ENCODE results near the gene BNC2. TPM values are rescaled to one million over a fixed set of nuclear protein-coding genes. Genes with fewer than 3 reads are reported as not detected.

BNC2 gene
- total RNA-seq, 1 experiment from 2014 or later, result 43.6 TPM

DNA sequence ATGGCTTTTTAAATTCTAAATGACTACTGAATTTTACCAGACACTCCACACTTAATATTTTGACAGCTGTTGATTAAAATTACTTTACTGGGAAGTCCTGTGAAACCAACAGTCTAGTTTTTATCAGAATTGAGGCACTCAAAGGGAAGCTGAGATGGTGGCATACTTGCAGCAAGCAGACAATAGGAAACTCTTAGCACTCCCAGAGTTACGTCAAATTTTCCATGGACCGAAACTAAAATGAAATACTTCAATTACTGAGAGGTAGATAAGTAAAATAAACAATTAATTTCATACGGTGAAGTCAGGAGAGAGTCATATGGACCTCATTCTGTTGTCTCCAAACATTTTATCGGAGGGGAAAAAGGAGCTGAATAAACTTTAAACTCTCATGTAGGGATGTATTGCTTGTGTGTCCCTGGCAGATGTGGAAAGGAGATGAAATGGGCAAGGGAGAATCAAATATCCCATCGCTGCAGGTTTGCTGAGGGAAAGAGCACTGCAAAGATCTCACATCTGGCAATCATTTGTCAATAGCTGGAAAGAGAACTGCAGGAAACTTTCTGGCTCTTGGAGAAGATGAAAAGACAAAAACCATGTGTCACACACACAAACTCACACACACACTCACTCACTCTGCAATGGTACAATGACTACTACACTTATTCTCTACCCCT is 189.4 kb downstream of the BNC2 start:
- Histone ChIP-seq H3K27me3 (ENCODE audit: insufficient read depth, low read length) (no peaks in the 10 kb centered on the region), H3T11ph (ENCODE audit: low read length) (no peak overlapping the region), H3K79me2 (ENCODE audit: insufficient read depth, low read length) (no peaks in the 10 kb centered on the region), H3K14ac (ENCODE audit: insufficient read depth, low read length) (no peak overlapping the region), H2BK15ac (ENCODE audit: low read depth, low read length) (no peak overlapping the region), H3K4me1 (ENCODE audit: insufficient read depth, low read length) (peaks cover 5% of the 10 kb centered on the region; the same call in 1 of the 2 replicates), H3K27ac (ENCODE audit: insufficient read length, low read depth, low read length) (no peak overlapping the region), H2BK20ac (ENCODE audit: low read depth, low read length, poor library complexity, severe bottlenecking) (no peak overlapping the region), H3K79me1 (ENCODE audit: insufficient read depth, low read depth, low read length, poor library complexity, severe bottlenecking) (no peaks in the 10 kb centered on the region), H3K9ac (ENCODE audit: extremely low read depth, insufficient read length, low read length) (no peak overlapping the region), H2BK12ac (ENCODE audit: insufficient read length, low read depth, low read length) (no peak overlapping the region), H2AFZ (ENCODE audit: low read length) (no peak overlapping the region), H4K91ac (ENCODE audit: insufficient read length, low read depth, low read length) (no peak overlapping the region), H3K9me3 (ENCODE audit: control insufficient read depth, low read depth, low read length) (no peaks in the 10 kb centered on the region), H2BK5ac (ENCODE audit: insufficient read length, low read length) (no peak overlapping the region), H3K18ac (ENCODE audit: insufficient read length, low read depth, low read length) (no peak overlapping the region), H3K56ac (ENCODE audit: insufficient read length, low read depth, low read length) (no peak overlapping the region), H3K23me2 (ENCODE audit: insufficient read length, low read depth, low read length, poor library complexity, severe bottlenecking) (no peaks in the 10 kb centered on the region), H3K4me2 (ENCODE audit: insufficient read depth, insufficient read length, low read length) (no peak overlapping the region), H3K23ac (ENCODE audit: insufficient read length, low read depth, low read length) (no peak overlapping the region), H4K20me1 (ENCODE audit: control insufficient read depth, insufficient read depth, insufficient read length) (no peaks in the 10 kb centered on the region), H4K5ac (ENCODE audit: insufficient read length, low read depth, low read length) (no peak overlapping the region), H2BK120ac (ENCODE audit: low read depth, low read length, poor library complexity, severe bottlenecking) (no peak overlapping the region), H3K4ac (ENCODE audit: low read depth, low read length) (no peak overlapping the region), H4K8ac (replicated peaks; ENCODE audit: insufficient read length, low read depth, low read length) (no peak overlapping the region), H2AK5ac (ENCODE audit: insufficient read length, low read length) (no peak overlapping the region)
- no peak for TF ChIP-seq CTCF (conservative IDR thresholded peaks at IDR 0.05)
- Mint-ChIP-seq H3K4me3 (no peak overlapping the region), H3K27ac (peak overlapping the region; percentile 25 to 77 (median 37); a peak in 4 of 7 replicates), H3K4me1 (peaks cover 42 to 46% of the 10 kb centered on the region in 2 experiments), H3K27me3 (ENCODE audit: low read depth) (no peaks in the 10 kb centered on the region), H3K9me3 (no peaks in the 10 kb centered on the region), H3K36me3 (ENCODE audit: insufficient read depth in 1 of 3, low read depth in 3 of 3) (no peaks in the 10 kb centered on the region)
- DNase-seq, result no peak
- no CpG with 5 or more reads among the region's 5 CpGs for WGBS (ENCODE audit: extremely low coverage, insufficient read length, low lambda C conversion rate)

Measured in H9 (cell line).